GM10248 (cell line): ENCODE measurements around the gene LARGE1.
A peak's percentile ranks its signal among the peaks of the same experiment; 100 is the strongest.

Experiments
- CTCF ChIA-PET: fragments of 300-600 bp; sonication (Branson Sonifier 250); formaldehyde crosslinking; extraction: SDS; loops from one replicate; lab custom pipeline; 2021; ENCODE audit warnings: antibody characterized with exemption; lab: Yijun Ruan, JAX
- POLR2A ChIA-PET: fragments of 350-650 bp; sonication (Branson Sonifier 250); formaldehyde crosslinking; extraction: SDS; loops from one replicate; lab custom pipeline; 2020; ENCODE audit warnings: antibody characterized with exemption; lab: Yijun Ruan, JAX
- DNase-seq: peaks from one replicate; pipeline ENCODE4 v3.0.0; 2012; ENCODE audit errors: extremely low spot score
- CTCF ChIP-seq: IDR thresholded peaks from 2 replicates; pipeline ENCODE4 v1.5.1; 2012; ENCODE audit warnings: mild to moderate bottlenecking, low read depth; ENCODE audit errors: extremely low read depth, missing control alignments, control extremely low read depth

The LARGE1 gene

GRCh38 chr22:33247758-33248157 is 672.5 kb downstream of the LARGE1 start:
- ChIA-PET CTCF (interaction anchor here (1.0 to 1.5 kb wide), 2 partner anchors 23 to 55 kb away, joined by 3 to 4 read pairs; no protein-coding TSS in a partner anchor), POLR2A (no interaction called here)
- TF ChIP-seq CTCF = no peak
- peak; percentile 38 for DNase-seq

GRCh38 chr22:33242078-33242477 is 678.2 kb downstream of the LARGE1 start:
- TF ChIP-seq CTCF = no peak
- DNase-seq = no peak
- ChIA-PET POLR2A (no interaction called here), CTCF (interaction anchor here (0.9 to 1.1 kb wide), 3 partner anchors 14 to 33 kb away, joined by 3 to 4 read pairs (median 4); no protein-coding TSS in a partner anchor)

- DNase-seq = no peak
- POLR2A ChIA-PET = interaction anchor here (0.6 kb wide), 1 partner anchor 26 kb away, joined by 3 read pairs; no protein-coding TSS in a partner anchor
- TF ChIP-seq CTCF = no peak
- CTCF ChIA-PET = interaction anchor here (1.3 kb wide), 1 partner anchor 33 kb away, joined by 6 read pairs; no protein-coding TSS in a partner anchor
Measured at GRCh38 chr22:33240888-33241475, 679.3 kb downstream of the LARGE1 start.

GRCh38 chr22:33232071-33232470 is 688.2 kb downstream of the LARGE1 start:
- DNase-seq = no peak
- ChIA-PET CTCF (interaction anchor here (0.8 to 1.1 kb wide), 2 partner anchors 12 kb away, joined by 3 to 4 read pairs; no protein-coding TSS in a partner anchor), POLR2A (no interaction called here)
- no peak for TF ChIP-seq CTCF

DNA sequence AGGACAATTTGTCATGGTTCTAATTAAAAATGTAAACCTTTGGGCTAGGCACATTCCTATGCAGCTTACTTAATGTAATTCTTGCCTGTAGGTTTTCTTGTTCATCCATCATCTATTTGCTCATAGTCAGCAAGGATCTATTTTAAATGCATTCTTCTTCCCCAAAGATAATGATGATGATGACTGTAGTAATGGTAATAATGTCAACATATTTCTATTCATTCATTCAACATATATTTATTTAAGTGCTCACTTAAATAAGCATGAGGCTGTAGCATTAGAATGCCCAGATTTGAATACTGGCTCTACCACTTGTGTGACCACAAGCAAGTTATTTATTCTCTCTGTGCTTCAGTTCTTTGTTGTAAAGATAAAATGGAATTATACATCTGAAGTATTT is 692.5 kb downstream of the LARGE1 start:
- ChIA-PET POLR2A (no interaction called here), CTCF (interaction anchor here (0.6 to 1.9 kb wide), 3 partner anchors 12 to 550 kb away, joined by 3 to 4 read pairs (median 4); no protein-coding TSS in a partner anchor)
- DNase-seq = no peak
- no peak for TF ChIP-seq CTCF

DNA sequence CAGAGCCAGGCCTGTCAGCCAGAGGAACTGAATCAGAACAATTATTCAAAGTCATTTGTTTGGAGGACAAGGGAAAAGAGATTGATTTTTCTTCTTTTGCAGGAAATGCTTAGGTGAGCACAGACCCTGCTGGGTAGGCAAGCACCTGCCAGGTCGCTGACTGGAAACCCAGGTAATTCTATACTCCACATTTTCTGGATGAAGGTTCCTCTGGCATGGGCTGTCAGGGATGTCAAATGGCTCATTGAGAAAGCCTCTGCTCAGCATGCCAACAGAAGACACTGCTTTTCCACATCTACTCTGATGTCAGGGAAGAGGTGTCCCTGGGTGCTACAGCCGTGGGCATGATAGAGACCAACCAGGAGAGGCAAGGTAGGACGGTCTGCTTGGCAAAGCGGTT is 695.4 kb downstream of the LARGE1 start:
- POLR2A ChIA-PET = no interaction called here
- DNase-seq = no peak
- CTCF ChIA-PET = interaction anchor here (1.2 to 1.7 kb wide), 2 partner anchors 15 to 17 kb away, joined by 3 to 5 read pairs; no protein-coding TSS in a partner anchor
- TF ChIP-seq CTCF = no peak
